Gastroesophageal sphincter (tissue), 4 donors: ENCODE measurements around the gene SLC30A7. TPM values are rescaled to one million over a fixed set of nuclear protein-coding genes. Genes with fewer than 3 reads are reported as not detected.

Experiments
- ATAC-seq: fragments of 150-250 bp; one replicate; pipeline ENCODE4 v1.9.1; 2016; ENCODE audit warnings: mild to moderate bottlenecking, moderate library complexity
- H3K27ac ChIP-seq, 4 donors: fragments of 200-600 bp; sonication (generic) in 3 of 4; 1 replicate in 3 of 4; 2 replicates in 1 of 4; pipeline ENCODE4 v1.5.1; 2016 to 2019
- H3K27me3 ChIP-seq: fragments of 200-600 bp; sonication (generic); one replicate; pipeline ENCODE4 v1.5.1; 2019
- H3K36me3 ChIP-seq, 2 donors: fragments of 200-600 bp; sonication (generic); one replicate each; pipeline ENCODE4 v1.5.1; 2019; ENCODE audit warnings: control low read depth in 1 of 2
- H3K4me1 ChIP-seq, 3 donors: fragments of 200-600 bp; sonication (generic); 1 replicate in 2 of 3; 2 replicates in 1 of 3; pipeline ENCODE4 v1.5.1; 2016 to 2019; ENCODE audit warnings: control low read depth in 2 of 3
- H3K4me3 ChIP-seq, 2 donors: fragments of 200-600 bp; sonication (generic); one replicate each; pipeline ENCODE4 v1.5.1; 2019; ENCODE audit warnings: mild to moderate bottlenecking in 1 of 2, moderate library complexity in 1 of 2
- H3K9me3 ChIP-seq, 3 donors: fragments of 200-600 bp; sonication (generic); one replicate each; pipeline ENCODE4 v1.5.1; 2017 to 2019; ENCODE audit warnings: control low read depth in 2 of 3
- EP300 ChIP-seq: sonication (generic); formaldehyde crosslinking; IDR thresholded peaks from one replicate; pipeline ENCODE4 v1.6.1; 2017; ENCODE audit warnings: antibody characterized with exemption, mild to moderate bottlenecking
- POLR2A ChIP-seq, 2 donors: fragments of 450-650 bp; IDR thresholded peaks; one replicate each; pipeline ENCODE4 v1.6.1; 2017; ENCODE audit warnings: antibody characterized with exemption in 2 of 2, mild to moderate bottlenecking in 2 of 2, moderate library complexity in 1 of 2
- POLR2AphosphoS5 ChIP-seq: sonication (generic); formaldehyde crosslinking; IDR thresholded peaks from one replicate; pipeline ENCODE4 v1.6.1; 2017; ENCODE audit warnings: antibody characterized with exemption
- WGBS, 2 donors: methylation state at CpG; one replicate each; pipeline ENCODE4 v1.1.5; 2018; ENCODE audit warnings: low coverage in 1 of 2; 5-methylcytosine and 5-hydroxymethylcytosine counted together
- total RNA-seq, 4 donors: library from RNA; depleted of rRNA; stranded (reverse); fragments of >200 nt; gene quantifications; one replicate each; pipeline ENCODE4 v1.1.0, GENCODE V29; 2016
- TF ChIP-seq, protein P1 (sequence below), 4 experiments: fragments of 200-600 bp in 2 of 4; fragments of 450-650 bp in 2 of 4; sonication (generic) in 1 of 4; IDR thresholded peaks; one replicate each; pipeline ENCODE4 v1.5.1; 2017 to 2019; ENCODE audit warnings: antibody characterized with exemption in 4 of 4, mild to moderate bottlenecking in 2 of 4, moderate library complexity in 2 of 4

Gene SLC30A7
- total RNA-seq, 4 donors from 2014 or later, result 11.2 to 19.8 (median 17.1) TPM

DNA sequence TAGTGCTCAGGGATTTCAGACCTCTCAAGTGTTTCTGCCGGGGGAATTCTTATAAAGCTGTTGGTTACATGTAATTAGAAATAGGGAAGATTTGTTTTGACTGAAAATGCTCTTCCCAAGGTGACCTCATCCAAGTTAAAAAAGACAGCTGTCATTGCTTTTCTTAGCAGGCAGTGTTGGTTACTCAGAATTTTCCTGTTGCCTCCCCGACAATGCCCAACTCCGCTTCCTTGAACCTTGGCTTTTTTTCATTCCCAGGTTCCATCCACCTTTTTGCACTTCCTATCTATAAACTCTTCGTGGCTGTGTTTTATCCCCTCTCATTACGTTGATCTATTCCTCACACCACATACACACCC is 130.5 kb downstream of the SLC30A7 start:
- 49 to 55% methylated on average over 2 to 5 of the region's 5 CpGs for WGBS, 2 donors
- Histone ChIP-seq H3K4me3 (peak overlapping the region; percentile 77 to 79), H3K9me3 (no peaks in the 10 kb centered on the region), H3K36me3 (peaks cover 0 to 4% of the 10 kb centered on the region in 2 donors), H3K27me3 (no peaks in the 10 kb centered on the region), H3K27ac (peak overlapping the region; percentile 43 to 91 (median 87)), H3K4me1 (peaks cover 4 to 30% (median 10%) of the 10 kb centered on the region in 3 donors)
- no peak for ATAC-seq
- TF ChIP-seq POLR2A (IDR thresholded peaks at IDR 0.05) (no peak), POLR2AphosphoS5 (no peak), EP300 (no peak)
- TF ChIP-seq, protein P1, sequence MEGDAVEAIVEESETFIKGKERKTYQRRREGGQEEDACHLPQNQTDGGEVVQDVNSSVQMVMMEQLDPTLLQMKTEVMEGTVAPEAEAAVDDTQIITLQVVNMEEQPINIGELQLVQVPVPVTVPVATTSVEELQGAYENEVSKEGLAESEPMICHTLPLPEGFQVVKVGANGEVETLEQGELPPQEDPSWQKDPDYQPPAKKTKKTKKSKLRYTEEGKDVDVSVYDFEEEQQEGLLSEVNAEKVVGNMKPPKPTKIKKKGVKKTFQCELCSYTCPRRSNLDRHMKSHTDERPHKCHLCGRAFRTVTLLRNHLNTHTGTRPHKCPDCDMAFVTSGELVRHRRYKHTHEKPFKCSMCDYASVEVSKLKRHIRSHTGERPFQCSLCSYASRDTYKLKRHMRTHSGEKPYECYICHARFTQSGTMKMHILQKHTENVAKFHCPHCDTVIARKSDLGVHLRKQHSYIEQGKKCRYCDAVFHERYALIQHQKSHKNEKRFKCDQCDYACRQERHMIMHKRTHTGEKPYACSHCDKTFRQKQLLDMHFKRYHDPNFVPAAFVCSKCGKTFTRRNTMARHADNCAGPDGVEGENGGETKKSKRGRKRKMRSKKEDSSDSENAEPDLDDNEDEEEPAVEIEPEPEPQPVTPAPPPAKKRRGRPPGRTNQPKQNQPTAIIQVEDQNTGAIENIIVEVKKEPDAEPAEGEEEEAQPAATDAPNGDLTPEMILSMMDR (IDR thresholded peaks at IDR 0.05), result no peak

DNA sequence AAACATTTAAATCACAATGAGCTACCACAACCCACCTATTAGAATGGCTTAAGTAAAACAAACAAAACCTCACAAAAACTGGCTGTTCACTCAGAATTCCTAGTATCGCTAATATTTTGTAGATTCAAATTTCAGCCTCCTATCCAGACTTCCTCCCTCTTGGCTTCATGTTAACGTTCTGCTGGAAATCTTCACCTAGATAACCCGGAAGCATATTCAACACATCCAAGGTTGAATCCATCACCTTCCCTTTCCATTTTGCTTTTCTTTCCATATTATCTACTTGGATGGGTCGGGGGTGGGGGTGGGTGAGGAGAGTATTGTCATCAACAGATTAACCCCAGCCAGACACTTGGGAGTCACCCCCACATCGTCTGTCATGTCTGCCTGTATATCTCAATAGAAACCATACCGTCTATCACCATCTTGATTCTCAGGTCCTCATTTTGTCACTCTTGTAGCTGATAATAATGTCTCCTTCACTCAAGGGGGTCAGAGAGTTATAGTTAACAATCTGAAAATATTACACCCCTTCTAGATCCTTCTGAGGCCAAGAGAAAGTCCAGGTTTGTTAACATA is 131.4 kb downstream of the SLC30A7 start:
- H3K27ac ChIP-seq, result no peak overlapping the region
- peaks cover 0 to 4% of the 10 kb centered on the region in 2 donors for H3K36me3 ChIP-seq
- no peaks in the 10 kb centered on the region for H3K9me3 ChIP-seq
- H3K4me3 ChIP-seq, result no peak overlapping the region
- no peaks in the 10 kb centered on the region for H3K27me3 ChIP-seq
- 82 to 88% methylated on average over 6 of the region's 6 CpGs for WGBS, 2 donors
- TF ChIP-seq POLR2AphosphoS5, result no peak
- TF ChIP-seq EP300, result no peak
- TF ChIP-seq POLR2A (IDR thresholded peaks at IDR 0.05), result no peak
- TF ChIP-seq, protein P1 (IDR thresholded peaks at IDR 0.05), result no peak
- peaks cover 4 to 30% (median 10%) of the 10 kb centered on the region in 3 donors for H3K4me1 ChIP-seq
- no peak for ATAC-seq

DNA sequence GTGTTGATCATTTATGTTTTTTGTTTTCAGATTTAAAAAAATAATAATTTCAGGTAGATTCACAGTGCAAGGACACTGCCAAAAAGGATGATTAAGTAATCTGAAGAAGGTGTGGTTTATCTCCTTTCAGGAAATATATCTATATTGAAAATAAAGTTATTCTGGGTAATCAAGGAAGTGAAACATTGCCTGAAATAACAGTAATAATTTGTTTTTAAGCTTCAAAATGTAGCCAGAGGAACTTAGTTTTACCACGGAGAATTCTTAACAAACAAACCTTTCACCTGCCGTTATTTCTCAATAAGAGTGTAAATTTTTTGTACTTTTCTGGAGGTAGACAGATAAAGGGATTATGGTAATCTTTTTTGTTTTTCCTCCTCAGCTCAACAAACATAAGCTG is 132.6 kb downstream of the SLC30A7 start:
- Histone ChIP-seq H3K27me3 (no peaks in the 10 kb centered on the region), H3K9me3 (no peaks in the 10 kb centered on the region), H3K4me1 (peaks cover 4 to 27% (median 10%) of the 10 kb centered on the region in 3 donors), H3K36me3 (no peaks in the 10 kb centered on the region), H3K27ac (no peak overlapping the region), H3K4me3 (no peak overlapping the region)
- TF ChIP-seq POLR2AphosphoS5 (no peak), EP300 (no peak), POLR2A (IDR thresholded peaks at IDR 0.05) (no peak)
- TF ChIP-seq, protein P1 (IDR thresholded peaks at IDR 0.05), result no peak
- WGBS, 2 donors, result 42 to 68% methylated on average over 2 of the region's 2 CpGs
- no peak for ATAC-seq

DNA sequence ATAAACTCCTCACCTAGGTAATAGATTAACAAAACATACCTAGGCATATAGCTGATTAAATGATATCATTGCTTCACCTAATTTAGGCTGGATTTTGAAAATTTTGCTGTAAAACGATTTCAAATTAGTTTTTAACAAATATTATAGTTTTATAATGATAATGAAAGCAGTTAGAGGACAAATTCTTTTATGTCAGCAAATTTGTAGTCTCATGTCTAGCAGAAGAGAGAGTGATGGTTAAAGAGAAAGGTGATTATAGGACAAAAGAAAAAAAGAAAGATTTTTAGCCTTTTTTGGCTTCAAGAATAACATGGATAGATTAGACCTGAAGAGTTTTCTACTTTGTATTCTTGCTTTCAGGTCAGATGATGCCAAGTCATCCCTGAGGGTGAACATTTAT is 133.3 kb downstream of the SLC30A7 start:
- TF ChIP-seq, protein P1 (IDR thresholded peaks at IDR 0.05), result no peak
- no peak for TF ChIP-seq POLR2AphosphoS5
- TF ChIP-seq EP300, result no peak
- TF ChIP-seq POLR2A (IDR thresholded peaks at IDR 0.05), result no peak
- Histone ChIP-seq H3K36me3 (no peaks in the 10 kb centered on the region), H3K27me3 (no peaks in the 10 kb centered on the region), H3K4me3 (no peak overlapping the region), H3K4me1 (peaks cover 4 to 20% (median 10%) of the 10 kb centered on the region in 3 donors), H3K9me3 (no peaks in the 10 kb centered on the region), H3K27ac (no peak overlapping the region)
- WGBS, 2 donors, result 67 to 80% methylated on average over 1 of the region's 1 CpG
- no peak for ATAC-seq

DNA sequence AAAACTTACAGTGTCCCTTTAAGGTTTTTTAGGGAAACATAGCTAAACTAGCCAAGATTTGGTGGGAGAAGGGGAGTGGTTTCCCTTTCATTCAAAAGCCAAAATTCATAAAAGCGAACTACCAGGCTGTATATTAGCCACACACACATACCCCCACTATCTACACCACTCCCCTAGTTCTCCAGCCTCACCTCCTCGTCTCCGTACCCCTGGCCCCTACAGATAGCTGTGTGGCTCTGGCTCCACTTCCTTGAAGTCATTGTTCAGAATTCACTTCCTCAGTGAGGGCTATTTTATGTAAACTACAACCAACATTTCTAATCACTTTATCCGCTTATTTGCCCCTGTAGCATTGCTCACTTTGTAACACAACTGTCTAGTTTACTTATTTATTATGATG is 135.0 kb downstream of the SLC30A7 start:
- no peak for ATAC-seq
- TF ChIP-seq EP300 (no peak), POLR2AphosphoS5 (no peak), POLR2A (IDR thresholded peaks at IDR 0.05) (no peak)
- TF ChIP-seq, protein P1 (IDR thresholded peaks at IDR 0.05), result no peak
- peaks cover 0 to 9% (median 7%) of the 10 kb centered on the region in 3 donors for H3K4me1 ChIP-seq
- no peaks in the 10 kb centered on the region for H3K36me3 ChIP-seq
- no peaks in the 10 kb centered on the region for H3K27me3 ChIP-seq
- H3K9me3 ChIP-seq, result no peaks in the 10 kb centered on the region
- no peak overlapping the region for H3K4me3 ChIP-seq
- H3K27ac ChIP-seq, result no peak overlapping the region
- WGBS, 2 donors, result 88 to 100% methylated on average over 4 of the region's 4 CpGs
